Stimulated activated CD8-positive, alpha-beta memory T cell treated with anti-CD3 and anti-CD28 coated beads, Interleukin-15, amount 100 ng/mL, for 4 hours (primary cell): ENCODE data around the gene P3H1.
"Not testable (repeated sequence)": the region's sequence is repeated elsewhere in the genome, so short reads cannot be mapped to it uniquely, and the experiment has no call there.

Experiments
- DNase-seq, 2 donors: peaks; one replicate each; pipeline ENCODE4 v3.0.0-alpha.2; 2020; ENCODE audit warnings: low read depth in 2 of 2

Gene P3H1

DNA sequence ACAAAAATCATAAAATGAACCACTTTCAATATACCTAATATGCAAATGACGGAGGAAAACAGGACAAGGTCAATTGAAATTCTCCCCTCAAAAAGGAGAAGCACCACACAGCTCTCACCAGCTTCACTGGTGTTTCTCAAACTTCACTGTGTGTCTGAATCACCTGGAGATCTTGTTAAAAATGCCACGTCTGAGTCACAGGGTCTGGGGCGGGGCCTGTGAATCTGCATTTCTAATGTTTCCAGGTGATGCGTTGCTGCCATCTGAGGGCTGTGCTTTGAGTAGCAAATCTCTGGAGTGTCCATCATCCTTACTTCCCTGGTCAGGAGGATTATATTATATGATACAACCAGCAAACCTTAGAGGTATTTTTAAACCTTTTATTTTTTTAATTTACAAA is 35.8 kb downstream of the P3H1 start:
- no peak for DNase-seq

- no peak for DNase-seq
These were observed 36.8 kb downstream of the P3H1 start for GRCh38 chr1:42730002-42730401.

DNA sequence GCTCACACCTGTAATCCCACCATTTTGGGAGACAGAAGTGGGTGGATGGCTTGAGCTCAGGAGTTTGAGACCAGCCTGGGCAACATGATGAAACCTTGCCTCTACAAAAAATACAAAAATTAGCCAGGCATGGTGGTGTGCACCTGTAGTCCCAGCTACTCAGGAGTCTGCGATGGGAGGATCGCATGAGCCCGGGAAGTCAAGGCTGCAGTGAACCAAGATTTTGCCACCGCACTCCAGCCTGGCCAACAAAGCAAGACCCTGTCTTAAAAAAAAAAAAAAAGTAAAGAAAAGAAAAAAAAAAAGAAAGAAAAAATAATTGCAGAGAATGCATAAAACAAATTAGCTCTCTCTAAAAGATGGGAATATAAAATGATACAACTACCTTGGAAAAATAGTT is 41.0 kb downstream of the P3H1 start:
- not testable (repeated sequence) for DNase-seq

- DNase-seq: no peak
These were observed 43.3 kb downstream of the P3H1 start for GRCh38 chr1:42723511-42723910.

DNA sequence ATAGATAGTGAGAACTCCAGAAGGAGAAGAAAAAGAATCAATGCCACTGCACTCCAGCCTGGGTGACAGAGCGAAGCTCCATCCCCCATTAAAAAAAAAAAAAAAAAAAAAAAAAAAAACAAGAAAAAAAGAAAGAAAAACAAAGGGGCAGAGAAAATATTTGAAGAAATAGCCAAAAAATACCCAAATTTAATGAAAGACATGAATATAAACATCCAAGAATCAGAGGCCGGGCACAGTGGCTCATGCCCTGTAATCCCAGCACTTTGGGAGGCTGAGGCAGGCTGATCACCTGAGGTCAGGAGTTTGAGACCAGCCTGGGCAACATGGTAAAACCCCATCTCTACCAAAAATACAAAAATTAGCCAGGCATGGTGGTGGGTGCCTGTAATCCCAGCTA is 44.4 kb downstream of the P3H1 start:
- DNase-seq: not testable (repeated sequence)

DNA sequence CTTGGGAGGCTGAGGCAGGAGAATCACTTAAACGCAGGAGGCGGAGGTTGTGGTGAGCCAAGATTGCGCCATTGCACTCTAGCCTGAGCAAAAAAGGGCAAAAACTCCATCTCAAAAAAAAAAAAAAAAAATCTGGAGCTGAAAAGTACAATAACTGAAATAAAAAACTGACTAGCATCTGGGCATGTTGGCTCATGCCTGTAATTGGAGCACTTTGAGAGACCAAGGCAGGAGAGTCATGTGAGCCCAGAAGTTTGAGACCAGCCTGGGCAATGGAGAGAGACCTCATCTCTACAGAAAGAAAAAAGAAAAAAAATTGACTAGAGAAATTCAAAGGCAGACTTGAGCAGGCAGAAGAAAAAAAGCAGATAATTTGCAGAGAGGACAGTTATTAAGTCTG is 44.9 kb downstream of the P3H1 start:
- no peak for DNase-seq

DNA sequence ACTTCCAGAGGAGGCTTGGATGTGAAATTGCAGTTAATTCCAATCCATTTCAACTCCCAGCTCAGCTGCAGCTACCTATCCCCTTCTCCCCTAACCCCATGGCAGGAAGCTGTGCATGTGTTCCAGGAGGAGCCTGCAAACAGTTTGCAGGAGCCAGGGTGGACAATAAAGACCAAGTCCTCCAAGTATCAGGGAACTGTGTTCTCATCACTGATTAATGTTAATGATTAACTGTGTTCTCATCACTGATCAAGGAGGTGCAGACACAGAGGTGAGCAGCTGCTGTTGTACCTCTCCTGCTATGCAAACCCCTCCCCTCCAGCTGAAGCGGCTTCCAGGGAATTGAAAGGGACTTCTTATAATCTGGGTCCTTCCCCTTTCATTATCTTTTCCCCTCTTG is 46.0 kb downstream of the P3H1 start:
- no peak for DNase-seq

DNA sequence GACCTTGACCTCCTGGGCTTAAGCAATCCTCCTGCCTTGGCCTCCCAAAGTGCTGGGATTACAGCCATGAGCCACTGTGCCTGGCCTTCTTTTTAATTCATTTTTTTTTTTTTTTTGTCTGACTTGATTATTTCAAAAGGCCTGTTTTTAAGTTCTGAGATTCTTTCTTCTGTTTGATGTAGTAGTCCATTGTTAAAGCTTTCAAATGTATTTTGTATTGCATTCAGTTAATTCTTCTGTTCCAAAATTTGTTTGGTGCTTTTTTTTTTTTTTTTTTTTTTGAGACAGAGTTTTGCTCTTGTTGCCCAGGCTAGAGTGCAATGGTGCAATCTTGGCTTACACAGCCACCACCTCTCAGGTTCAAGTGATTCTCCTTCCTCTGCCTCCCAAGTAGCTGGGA is 52.4 kb downstream of the P3H1 start:
- not testable (repeated sequence) for DNase-seq

- DNase-seq: no peak
These were observed 53.5 kb downstream of the P3H1 start for GRCh38 chr1:42713293-42713692.

GRCh38 chr1:42712808-42713207 is 54.0 kb downstream of the P3H1 start:
- not testable (repeated sequence) for DNase-seq

- no peak for DNase-seq
These were observed 62.9 kb downstream of the P3H1 start for GRCh38 chr1:42703888-42704464.

DNA sequence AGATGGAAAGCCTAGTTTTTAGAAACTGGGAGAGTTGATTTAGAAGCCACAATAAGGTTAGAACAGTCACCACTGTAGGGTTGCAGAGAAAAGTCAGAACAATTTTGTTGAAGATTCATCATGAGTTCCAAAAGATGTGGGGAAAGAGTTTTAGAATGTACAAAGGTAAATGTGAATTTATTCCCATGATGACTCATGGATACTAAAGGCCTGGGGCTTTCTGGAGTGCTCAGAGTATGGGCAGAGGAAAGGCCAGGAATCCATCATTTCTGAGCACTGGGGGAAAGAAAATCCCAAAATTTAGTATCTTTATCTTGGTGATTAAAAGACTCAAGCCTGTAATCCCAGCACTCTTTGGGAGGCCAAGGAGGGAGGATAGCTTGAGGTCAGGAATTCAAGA is 66.8 kb downstream of the P3H1 start:
- DNase-seq: no peak

DNA sequence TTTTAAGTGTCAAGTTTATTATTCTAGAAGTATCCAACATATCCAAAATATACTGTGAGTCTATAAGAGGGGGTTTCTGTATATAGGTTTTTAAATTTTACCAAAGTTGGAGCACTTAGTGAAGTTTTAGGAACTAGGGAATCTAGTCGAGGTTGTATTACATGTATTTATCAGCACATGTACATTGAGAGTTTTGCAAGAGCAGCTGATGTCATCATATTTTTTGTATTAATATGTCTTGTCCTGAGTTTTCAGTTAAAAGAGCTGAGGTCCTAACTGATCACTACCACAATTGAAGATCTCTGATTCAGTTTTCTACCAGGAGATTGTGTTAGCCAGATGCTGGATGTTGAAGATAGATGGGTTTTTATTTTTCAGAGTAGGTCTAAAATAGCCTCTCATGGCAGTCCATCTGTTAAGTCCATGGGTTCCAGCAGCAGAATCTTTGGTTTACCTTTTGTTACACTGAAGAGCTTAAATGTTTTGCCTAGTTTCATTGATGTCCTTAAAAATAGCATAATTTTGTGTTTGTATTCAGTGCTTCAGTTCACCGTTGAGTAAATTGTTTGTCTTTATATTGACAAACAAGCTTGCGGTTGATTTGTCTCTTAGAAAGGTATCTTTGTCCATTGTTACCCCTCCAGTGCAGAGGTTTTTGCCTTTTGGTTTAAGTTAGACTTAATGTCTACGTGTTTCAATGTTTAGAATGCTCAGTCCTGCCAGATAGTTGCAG is 68.6 kb downstream of the P3H1 start:
- DNase-seq: no peak
